GM21576 (cell line): Measurements from ENCODE around the gene LDLRAD3.

Experiments
- ATAC-seq: cut with Tn5 transposase; IDR thresholded peaks from one replicate; pipeline ENCODE4 v1.9.1; 2021; ENCODE audit warnings: mild to moderate bottlenecking, moderate library complexity; ENCODE audit not compliant: unreplicated experiment

Gene LDLRAD3

GRCh38 chr11:36126678-36127077, 182.8 kb downstream of the LDLRAD3 start:
- ATAC-seq, result no peak

DNA sequence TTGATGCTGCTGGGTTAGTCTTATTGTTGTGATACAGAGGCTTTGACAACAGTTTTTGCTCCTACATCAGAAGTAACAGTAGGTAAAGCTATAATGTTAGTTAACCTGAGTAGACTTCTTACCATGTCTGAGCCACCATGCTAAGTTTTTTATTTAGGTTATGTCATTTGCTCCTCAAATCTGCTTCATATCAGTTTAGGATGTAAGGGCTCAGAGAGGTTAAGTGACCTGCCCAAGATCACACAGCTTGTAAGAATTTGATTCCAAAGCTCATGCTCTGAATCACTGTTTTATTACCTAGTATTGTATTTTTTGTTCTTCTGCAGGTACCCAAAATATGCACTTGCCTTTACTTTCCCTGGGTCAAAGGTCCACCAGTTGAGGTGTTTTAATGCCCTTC, 183.7 kb downstream of the LDLRAD3 start:
- ATAC-seq, result no peak

GRCh38 chr11:36129955-36130354, 186.1 kb downstream of the LDLRAD3 start:
- ATAC-seq, result no peak

GRCh38 chr11:36130401-36130800, 186.5 kb downstream of the LDLRAD3 start:
- ATAC-seq, result no peak

GRCh38 chr11:36131721-36132397, 188.0 kb downstream of the LDLRAD3 start:
- no peak for ATAC-seq

DNA sequence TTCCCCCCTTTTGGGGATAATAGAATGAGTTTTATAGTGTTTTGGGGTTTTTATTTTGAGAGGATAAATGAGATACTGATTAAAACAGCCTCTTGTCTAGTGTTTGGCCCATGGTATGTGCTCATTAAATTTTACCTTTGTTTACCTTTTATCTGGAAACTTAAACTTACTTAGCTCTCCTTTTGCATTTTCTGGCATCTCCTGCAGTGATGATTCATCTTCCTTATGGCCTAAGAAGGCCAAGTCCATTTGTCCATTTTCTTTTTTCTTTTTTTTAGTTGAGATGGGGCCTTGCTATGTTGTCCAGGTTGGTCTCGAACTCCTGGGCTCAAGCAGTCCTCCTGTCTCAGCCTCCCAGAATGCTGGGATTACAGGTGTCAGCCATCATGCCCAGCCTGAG, 189.1 kb downstream of the LDLRAD3 start:
- no peak for ATAC-seq

DNA sequence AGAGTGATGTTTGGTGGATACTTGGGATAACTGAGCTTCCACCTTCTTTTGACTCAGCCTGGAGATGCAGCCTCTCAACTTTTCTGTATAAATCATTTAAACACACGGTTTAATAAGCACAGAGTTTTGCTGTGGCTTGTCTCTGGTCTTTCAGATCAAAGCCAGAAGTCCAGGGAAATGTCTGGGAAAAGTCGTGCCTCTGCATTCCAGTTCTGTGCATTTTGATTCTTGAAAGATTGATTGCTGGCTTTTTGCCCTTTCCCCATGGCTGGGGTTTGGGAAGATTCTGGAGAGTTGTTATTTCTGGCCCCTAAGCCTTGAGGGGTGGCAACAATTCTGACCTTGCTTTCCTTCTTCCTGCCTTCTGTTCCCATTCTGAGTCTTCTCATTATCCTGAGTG, 191.2 kb downstream of the LDLRAD3 start:
- ATAC-seq, result no peak

DNA sequence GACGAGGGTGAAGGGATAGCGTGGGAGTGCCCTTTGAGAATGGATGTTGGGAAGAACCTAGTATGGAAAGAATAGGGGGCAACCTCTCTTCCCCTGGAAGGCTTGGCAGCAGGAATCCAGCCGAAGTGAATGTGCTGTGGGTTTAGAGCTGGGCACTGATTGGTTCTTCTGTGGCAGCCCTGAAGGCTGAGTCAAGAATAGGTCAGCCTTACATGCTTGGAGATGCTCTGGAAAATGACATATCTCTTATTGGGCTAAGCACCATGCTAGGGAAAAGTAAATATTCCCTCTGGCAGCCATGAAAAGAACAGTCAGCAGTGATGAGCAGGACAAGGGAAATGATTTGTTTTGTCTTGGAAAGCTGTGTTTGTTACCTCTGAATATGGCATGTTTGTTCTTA, 195.9 kb downstream of the LDLRAD3 start:
- no peak for ATAC-seq

DNA sequence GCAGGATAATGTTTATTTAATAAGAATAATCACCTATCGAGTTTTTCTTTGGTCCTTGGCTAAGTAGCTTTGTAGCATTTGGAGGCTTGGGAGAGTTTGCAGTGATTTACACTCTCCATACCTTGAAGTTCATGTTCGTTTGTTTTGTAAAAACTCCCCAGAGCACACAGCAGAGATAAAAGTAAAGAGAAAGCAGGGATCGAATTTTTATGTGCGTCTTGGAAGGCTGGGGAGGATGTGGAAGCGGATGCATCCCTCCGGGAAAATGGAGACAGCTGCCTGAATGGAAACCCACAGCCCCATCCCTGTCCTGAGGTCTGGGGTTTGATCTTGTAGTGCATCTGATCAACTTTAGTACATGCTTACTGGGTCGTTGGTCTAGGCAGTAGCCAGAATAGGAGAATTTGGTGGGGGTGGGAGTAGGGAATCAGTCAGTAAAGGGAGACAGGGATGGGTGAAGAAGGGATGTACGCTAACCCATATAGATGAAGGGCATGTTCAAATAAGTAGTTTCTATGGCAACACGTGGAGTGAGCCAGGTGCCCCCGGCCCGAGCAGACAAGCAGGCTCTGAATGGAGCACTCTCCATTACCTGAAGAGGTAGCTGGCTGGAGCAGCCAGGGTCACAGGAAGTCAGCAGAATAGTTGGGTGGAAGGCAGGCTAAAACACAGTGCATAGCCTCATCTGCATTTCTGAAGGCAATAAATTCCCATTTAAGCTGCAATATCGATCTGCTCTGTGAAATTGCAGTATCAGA, 197.5 kb downstream of the LDLRAD3 start:
- ATAC-seq, result no peak

DNA sequence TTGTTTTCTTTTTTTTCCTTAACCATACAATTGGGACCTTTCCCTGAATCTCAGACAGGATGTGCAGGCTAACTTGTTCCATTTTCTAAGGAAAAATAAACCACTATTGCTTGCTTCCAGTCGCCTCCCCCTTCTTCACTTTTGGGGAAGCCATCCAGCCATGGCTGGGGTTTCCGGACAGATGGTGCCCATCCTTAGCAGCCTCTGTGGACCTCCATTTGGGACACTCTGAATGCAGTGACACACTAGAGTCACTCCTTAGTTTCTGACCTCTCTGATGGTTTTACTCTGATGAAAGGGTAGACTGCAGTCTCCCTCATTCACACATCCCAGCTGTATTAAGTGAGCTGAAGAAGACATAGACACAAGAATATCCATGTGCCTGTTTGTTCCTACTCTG, 198.1 kb downstream of the LDLRAD3 start:
- ATAC-seq, result no peak

DNA sequence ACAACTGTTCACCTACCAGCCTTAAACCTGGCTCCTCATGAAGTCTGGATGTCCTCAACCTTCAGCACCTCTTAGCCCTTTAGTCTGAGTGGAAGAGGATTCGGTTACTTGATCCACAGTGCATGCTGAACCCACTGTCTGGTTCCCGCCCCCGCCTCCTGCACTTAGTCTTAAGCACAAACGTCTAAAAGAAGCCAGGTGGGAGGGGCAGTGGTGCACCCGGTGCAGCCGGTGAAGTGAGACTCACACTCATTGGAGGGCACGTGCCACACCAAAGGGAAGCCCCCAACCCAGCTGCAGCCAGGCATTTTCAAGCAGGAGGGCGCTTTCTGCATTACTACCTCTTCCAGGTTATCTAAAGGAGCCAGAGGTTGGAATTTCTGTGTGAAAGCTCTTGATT, 198.6 kb downstream of the LDLRAD3 start:
- ATAC-seq, result no peak

DNA sequence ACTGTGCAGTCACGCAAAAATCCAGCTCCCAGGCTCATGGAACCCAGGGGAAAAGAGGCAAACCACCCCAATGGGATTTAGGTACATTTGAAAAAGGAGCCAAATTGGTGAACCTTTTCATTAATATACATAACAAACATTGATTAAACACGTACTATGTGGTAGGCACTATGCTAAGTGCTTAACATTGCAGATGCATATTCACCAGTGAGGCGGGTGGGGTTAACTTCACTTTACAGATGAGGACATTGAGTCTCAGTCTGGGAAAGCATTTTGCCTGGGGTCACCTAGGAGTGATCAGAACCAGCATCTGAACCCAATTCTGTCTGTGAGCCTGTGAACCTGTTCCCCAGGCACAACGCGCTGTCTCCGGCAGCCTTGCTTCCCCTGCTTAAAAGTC, 199.0 kb downstream of the LDLRAD3 start:
- ATAC-seq, result no peak

DNA sequence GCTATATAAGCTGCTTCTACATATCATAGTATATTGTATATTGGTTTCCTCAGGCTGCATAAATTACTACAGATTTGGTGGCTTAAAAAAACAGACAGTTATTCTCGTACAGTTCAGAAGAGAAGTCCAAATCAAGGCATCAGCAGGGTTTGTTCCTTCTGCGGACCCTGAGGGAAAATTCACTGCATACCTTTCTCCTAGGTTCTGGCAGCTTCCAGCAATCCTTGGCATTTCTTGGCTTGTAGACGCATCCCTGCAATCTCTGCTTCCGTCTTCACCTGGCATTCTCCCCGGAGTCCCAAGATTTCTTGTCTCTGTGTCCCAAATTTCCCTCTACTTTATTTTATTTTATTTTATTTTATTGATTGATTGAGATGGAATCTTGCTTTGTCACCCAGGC, 202.6 kb downstream of the LDLRAD3 start:
- ATAC-seq, result no peak

GRCh38 chr11:36147491-36147890, 203.6 kb downstream of the LDLRAD3 start:
- ATAC-seq, result no peak

DNA sequence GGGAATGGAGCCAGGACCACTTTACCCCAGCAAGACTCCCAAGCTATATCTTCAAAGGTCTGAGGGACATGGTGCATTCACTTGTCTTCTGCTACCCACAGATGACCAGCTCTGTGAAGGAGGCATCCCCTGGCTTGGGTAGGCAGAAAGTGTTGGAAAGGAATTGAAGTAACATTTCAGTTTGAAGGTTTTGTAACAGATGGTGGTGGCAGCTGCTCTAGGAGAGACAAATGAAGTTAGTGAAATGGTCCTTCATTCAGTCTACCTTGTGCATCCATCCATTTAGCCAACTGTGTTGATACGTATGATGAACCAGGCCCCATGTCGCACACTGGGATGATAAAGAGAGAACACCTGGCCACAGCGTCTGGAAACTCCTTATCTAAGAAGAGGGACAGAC, 204.8 kb downstream of the LDLRAD3 start:
- no peak for ATAC-seq

- ATAC-seq, result peak; percentile 85
These were observed 205.8 kb downstream of the LDLRAD3 start for GRCh38 chr11:36149538-36150242.

DNA sequence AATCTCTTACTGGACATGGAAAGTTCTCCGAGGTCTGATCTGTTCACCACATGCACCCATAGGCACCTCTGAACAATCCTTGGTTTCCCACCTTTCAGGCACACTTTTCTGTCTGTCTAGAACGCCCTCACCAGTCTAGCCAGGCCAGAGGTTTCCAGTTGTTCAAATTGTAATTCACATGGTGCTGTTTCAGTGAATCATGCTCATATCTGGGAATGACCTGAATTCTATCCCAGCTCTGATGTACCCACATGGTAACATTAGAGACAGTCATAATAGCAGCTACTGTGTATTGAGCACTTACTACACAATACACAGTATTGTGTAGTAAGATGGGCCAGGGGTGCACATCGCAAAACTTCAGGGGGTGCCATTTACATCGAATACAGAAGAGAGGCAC, 207.1 kb downstream of the LDLRAD3 start:
- no peak for ATAC-seq

- no peak for ATAC-seq
These were observed 208.2 kb downstream of the LDLRAD3 start for GRCh38 chr11:36151933-36152580.

GRCh38 chr11:36153551-36153950, 209.7 kb downstream of the LDLRAD3 start:
- no peak for ATAC-seq

- ATAC-seq, result no peak
These were observed 211.3 kb downstream of the LDLRAD3 start for GRCh38 chr11:36155124-36155561.

GRCh38 chr11:36155770-36156160, 211.9 kb downstream of the LDLRAD3 start:
- no peak for ATAC-seq
